NCI-H1092 (cell line): ENCODE measurements around the gene COL8A1.

ENCODE experiments used
- DNase-seq: peaks from one replicate; lab custom pipeline; 2025; lab: John Stamatoyannopoulos, UW

Gene COL8A1

DNA sequence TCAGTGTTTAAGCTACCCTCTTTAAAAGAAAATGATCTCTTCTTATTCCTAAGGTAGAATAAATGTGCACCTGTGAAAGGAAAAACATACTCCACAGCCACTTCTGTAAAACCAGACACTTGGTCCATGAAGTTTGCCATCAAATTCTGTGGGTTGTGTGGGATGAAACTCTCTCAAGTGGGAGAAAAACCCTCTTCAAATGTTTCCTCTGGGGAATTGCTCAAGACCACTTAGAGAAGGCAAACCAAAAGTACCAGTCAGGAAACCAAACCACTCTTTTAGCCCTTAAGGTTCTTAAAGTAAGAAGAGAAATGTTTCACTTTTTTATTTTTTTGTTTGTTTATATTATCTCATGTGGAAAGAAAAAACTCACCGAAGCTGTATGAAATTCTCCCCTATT lies 1.2 kb downstream of the COL8A1 start:
- no peak for DNase-seq

DNA sequence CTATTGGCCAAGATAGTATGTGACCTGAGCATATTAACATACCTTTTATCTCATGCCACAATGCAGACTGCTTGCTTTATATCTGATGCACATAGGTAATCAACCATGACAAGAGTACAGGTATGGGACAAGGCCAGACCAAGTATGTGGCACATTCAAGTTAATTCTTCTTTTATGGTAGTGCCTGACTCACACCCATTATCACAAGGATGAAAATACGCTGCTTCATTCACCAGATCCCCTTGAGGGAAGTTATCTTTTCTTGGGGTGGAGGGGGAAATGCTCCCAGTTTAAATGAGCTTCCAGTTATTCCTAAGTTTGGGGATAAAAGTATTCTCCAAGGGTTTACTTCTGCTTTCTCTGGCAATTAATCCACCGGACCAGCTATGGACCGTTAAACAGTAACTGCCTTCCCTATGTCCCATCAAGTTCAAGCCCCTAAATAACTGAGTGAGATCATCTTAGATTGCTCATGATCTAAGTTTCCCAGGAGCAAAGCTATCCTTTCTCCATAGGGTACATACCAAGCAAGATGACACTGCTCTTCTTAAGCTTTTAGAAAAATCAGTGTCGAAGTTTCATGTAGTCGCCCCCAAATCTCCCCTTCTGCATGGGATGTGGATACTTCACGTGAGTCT lies 1.9 kb downstream of the COL8A1 start:
- DNase-seq: no peak

DNA sequence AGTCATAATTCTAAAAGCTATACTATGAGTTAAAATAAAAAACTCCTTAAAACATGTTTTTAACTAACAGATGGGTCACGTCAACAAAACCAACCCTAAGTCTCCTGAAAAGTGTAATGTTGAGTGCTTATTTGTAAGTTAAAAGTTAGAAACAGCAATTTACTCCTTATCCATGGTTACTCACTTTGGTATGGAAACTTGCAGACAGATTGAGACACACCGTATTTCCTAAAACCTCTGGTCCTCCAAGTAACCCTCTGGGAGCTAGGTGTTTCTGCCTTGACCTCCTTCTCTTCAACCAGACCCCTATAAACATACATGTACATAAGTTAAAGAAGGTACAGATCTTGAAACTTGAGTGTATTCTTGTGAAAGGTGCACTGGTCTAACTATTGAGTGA lies 3.1 kb downstream of the COL8A1 start:
- DNase-seq: no peak

DNA sequence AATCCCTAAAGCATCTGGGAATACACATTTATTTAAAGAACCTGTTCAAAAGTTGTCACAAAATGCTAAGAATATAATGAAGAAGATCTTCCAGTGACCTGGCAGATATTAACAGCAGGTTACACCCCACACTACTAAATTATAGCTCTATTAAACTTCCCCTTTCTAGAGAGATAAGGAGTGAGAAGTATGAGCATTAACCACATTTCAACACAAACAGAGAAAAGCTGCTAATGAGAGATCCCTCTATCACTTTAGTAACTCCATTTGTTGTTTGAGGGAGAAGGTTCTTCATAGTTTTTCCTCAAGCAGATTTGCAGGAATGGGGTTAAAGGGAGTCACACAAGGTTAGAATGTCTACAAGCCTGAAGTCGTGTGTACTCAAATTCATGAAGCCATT lies 3.6 kb downstream of the COL8A1 start:
- DNase-seq: no peak

DNA sequence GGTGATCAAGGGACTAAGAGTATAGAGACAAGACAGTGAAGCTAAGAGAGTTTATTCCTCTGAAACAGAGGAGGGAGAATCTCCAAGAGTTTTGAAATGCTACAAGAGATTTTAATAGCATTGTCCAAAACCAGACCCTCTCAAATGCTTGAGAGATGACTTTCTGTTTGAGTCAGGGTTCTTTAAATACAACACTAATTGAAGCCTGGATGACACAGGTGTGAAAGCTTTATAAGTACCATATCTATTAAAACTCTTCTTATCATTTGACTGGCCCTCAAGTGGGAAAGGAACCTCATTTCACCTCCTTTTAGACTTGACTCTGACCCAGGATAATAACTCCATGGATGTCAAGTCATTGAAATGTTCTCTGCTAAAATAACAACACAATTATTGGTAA lies 5.6 kb downstream of the COL8A1 start:
- no peak for DNase-seq

DNA sequence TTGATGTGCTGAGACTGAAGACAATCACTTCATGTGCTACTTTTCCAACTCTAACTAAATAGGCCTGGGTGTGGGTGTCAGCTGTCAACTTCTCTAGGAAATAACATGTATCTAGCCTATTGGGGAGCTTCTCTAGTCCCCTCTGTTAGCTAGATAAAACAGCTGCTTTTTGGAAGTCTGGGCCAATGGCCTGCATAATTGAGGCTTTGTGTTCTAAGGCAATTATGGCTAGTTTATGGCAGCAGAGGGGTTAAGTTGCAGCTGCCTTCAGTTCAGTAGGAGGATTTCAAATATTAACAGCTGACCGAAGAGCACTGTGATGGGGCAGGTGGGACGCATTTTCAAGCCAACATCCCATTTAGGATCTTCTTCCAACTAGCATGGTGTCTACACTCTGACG lies 6.4 kb downstream of the COL8A1 start:
- DNase-seq: no peak

DNA sequence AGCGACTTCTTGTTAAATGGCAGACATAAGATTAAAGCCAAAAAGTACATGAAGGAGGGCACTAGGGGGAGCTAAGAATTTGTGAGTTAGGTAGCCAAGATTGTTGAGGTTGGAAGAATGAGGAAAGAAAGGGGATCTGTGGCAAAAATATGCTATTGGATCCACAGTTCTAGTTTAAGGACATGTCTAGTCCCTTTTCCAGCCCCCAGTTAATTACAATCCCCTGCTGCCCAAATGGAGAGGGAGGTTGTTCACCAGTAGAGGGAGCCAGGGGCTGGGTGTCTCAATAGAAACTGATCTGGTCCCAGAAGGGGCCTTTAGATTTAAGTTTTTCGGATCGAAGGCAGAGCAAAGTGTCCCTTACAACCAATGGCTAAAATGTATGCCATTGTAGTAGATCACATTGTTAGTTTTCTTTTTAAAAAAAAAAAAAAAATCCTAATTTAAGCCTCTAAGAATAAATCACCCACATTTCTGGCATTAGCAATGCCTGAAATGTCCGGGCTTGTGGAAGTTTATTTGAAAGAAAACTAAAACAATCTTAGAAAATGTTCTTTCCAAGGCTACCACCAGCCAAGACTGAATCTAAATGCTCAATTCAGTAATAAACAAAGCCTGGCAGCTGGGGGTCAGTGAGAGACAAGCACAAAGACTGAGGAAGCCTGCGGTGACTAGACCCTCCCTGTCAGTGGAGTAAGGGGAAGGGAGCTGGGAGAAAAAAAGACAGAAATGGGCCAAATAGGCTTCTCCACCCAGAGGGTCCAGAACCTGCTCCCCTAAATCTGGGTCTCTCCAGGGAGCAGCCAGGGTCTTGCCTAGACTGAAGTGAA lies 7.1 kb downstream of the COL8A1 start:
- no peak for DNase-seq

DNA sequence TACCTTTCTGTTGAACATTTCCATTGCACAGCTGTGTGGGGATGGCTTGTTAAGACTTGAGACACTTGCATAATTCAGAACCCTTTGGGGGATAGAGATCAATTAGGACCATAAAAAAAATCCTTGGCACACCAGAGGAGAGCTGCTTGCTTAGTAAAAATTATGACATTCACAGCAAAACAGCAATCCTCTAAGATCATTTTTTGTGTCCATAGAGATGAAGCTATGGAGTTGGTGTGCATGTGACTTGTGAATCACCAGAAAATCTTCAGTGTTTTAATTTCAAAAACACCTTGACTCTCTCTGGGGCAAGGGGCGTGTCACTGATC lies 7.7 kb downstream of the COL8A1 start:
- no peak for DNase-seq

DNA sequence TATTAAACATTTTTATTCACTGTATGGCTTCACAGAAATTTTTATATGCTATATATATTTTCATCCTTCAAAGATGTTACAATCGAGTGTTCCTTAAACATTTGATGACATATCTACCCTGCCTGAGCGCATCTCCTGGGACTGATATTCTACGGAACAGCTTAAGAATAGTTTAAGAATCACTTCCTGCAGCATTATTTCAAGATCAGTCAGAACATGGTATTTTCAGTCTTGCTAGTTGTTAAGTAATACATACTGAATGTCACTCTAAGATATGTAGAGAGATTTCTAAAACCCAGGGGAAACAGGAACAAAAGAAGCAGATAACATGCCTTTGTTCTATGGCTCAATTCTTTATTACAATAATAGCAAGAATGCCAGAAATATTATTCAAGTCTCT lies 8.7 kb downstream of the COL8A1 start:
- no peak for DNase-seq

DNA sequence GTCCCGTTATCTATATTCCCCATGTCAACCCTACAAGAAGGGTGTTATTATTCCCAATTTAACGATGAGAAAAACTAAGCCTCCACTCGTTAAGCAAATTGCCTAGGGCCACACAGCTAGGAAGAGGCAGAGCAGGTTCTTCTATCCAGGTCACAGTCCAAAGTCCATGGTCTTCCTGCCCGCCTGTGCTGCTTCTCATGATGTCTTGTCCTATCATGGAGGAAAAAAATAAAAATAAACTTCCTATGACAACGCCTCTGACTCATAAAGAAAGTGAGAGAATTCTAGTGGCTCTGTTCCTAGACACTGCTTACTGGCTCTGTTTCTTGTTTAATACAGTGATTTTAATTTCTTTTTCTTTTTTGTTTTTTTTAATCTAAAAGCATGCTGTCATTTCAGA lies 9.7 kb downstream of the COL8A1 start:
- no peak for DNase-seq

DNA sequence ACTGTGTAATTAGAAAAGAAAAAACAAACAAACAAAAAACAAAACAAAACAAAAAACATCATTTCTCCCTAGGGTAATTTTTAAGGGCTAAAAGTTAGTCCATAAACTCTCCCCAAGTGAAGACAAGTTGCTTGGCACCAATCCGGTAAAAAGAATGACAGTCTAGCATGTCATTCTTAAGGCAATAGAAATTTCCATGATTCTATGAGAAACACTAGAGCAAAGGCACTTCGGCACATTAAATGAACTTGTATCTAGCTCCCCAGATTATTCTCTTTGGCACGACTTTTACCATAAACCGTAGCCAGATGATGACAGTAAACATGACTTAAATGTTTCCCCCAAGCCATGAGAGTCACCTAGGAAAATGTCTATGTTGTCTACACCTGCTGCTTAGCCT lies 10.1 kb downstream of the COL8A1 start:
- DNase-seq: no peak

DNA sequence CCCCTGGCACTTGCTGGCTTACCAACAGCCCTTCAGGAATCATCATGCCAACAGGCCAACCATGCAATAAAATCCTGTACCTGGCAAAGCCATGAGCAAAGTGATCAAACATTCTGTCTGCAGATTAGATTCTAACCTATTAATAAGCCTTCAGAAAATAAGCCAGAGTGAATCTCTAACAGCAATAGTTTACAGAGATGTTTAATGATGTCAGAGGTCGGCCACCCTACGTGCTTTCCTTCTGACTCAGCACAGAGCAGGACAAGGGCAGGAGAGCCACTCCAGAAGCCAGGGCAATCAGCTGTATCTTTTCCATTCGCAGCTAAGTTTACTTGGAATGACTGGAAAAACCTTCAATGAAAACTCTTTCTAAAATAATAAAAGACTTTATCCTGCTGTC lies 13.1 kb downstream of the COL8A1 start:
- no peak for DNase-seq

DNA sequence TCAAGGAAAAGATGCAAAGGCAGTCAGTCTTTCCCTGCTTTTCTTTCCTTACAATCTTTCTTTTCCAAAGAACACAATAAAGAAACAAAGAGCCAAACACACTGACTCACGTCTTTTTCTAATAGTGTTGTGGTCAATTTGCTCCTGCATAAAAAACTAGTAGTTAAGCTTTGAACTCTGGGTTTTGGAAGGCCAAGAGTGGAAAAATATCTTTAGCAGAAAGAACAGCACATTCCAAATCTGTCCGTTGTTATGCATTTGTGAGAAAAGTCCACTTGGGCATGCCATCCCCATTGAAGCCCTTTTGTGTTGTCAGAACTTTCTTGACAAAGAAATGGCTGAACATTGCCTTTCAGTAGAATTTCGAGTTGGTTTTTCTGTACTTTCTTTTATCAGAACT lies 18.2 kb downstream of the COL8A1 start:
- no peak for DNase-seq

DNA sequence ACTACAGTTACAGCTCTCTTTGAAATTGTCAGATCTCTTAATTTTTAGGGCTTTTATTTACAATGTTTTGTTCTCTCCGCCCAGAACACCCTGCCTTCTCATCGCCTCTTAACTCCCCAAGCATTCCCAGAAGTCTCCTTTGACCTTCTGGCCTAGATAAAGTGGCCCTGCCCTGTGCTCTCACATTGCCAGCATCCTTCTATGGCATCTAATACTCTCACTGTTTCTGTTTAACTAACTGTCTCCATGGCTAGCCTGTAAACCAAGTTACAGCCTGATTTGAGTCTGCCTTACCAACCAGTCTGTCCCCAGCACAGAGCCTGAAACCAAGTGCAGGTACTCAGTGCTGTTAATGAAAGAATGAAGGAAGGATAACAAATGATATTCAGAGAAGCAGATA lies 19.9 kb downstream of the COL8A1 start:
- no peak for DNase-seq

DNA sequence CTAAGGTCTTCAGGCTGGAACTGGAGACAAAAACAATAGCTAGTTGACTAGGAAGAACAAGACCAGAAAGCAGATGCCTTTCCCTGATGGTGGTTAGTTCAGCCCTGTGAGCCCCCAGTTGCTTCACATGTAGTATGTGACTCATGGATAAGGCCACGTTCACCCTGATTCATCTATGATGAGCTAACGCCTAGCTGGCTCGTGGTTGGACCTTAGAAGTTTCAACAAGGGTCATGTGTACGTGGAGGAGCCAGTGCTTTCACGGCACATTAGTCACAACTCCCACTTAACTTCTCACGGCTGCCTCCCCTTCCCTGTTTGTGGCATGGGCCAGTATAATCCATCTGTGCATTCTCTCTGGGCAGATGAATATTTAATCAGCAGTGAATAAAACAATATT lies 20.6 kb downstream of the COL8A1 start:
- no peak for DNase-seq

DNA sequence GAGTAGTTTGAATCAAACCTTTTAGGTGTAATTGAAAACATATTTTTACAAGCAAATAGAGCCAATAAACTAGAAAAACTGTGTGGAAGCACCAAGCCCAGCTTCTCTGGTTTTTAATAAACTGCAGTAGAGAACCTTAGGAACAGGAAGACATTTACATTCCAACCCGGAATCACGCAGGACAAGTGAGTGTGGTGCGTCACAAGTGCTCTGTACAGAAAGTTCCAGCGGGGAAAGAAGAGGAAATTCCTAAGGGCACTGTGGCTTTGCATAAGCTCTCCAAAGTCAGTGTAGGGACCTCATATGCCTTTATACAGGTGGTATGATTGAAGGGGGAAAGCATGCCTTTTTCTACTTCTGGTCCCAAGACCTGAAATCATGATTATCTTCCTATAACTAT lies 21.6 kb downstream of the COL8A1 start:
- no peak for DNase-seq

DNA sequence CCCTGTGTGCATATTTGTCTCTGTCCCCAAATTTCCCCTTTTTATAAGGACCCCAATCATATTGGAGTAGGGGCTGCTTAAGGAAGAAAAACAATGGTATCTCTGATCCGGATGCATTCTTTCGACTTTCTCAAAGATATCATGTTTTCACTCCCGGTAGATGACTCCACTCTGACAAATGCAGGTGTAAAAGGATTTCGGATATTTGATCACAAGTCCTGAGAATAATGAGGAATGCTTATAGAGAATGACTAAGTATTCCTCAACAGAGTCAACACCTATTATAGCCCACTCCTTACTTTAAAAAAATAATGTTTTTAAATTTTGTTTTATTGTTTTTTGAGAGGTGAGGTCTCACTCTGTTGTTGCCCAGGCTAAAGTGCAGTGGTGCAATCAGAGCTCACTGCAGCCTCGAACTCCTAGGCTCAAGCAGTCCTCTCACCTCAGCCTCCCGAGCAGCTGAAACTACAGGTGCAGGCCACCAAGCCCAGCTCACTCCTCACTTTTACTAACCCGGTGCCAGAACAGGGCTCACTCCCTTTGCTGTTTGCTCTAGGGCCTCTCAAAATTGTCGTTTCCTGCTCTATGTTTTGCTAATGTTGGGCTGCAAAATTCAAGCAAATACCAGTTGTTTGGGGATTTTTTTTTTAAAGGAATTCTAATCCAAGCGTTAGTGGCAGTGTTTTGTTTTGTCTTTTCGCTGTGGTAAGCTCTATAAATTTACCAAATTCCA lies 24.6 kb downstream of the COL8A1 start:
- no peak for DNase-seq

DNA sequence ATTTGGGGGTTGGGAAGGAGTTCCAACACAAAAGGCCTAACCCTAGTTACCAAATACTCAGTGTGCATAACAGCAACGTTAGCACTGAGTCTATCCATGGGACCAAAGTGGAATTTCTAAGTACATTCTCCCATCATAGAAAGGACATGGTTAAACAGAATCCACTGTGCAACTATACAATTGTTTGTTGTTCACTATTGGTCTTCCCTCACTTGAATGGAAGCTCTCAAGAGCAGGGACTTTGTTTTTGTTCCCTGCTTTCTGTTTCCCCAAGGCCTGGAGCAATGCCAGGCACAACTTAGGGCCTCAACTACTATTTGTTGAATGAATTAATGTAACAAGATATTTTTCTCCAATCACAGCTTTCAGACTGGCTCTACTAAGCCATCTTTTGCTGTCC lies 25.6 kb downstream of the COL8A1 start:
- DNase-seq: no peak

DNA sequence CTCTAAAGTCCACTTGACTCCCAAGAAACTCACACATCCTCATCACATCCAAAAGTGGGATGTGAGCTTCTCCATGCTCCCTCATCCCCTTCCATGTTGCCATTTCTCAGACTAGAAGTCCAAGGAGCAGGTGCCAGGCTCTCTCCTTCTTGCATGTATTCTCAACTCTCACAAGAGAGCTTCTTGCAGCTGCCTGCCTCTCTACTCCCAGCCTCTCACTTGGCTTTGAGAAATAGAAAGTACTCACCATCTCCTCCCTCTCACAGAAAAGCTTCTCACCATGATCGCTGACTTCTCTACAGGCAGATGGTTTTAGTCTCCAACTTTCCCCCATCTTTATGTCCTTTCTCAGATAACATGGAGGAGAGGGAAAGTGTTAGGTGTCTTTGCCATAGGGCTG lies 26.6 kb downstream of the COL8A1 start:
- DNase-seq: no peak

DNA sequence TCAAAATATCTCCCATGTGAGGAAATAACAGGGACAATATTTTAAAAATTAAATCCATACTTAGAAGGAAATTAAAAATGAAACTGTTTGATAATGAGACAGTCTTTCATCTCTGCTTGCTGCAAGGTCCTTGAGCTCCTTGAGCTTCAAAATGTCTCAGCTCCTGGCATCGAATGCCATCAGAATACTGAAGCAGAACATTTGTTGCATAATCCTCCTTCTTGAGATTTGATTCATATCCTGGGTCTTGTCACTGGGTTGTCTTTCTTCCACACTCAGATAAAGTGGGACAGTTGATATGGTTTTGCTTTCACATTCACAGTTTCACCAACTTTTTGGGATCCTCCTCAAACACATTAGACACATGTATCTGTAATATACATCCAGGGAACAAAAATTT lies 27.8 kb downstream of the COL8A1 start:
- no peak for DNase-seq

DNA sequence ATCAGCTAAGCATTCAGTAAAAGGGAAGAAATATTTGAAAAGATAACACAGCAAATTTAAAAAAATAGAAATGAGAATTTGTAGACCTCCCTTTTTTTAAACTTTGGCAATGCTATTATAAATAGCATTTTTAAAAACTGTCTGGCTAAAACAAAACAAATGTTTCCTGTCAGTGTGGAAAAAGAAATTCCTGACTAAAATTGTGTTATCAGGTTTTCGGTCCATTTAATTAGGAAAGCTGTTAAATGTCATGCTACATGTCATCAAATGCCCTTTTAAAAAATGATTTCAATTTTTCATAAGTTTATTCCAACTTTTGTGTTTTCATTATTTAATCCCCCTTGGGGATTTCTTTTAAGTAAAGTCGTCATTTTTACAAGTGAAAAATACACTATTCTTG lies 29.6 kb downstream of the COL8A1 start:
- no peak for DNase-seq

DNA sequence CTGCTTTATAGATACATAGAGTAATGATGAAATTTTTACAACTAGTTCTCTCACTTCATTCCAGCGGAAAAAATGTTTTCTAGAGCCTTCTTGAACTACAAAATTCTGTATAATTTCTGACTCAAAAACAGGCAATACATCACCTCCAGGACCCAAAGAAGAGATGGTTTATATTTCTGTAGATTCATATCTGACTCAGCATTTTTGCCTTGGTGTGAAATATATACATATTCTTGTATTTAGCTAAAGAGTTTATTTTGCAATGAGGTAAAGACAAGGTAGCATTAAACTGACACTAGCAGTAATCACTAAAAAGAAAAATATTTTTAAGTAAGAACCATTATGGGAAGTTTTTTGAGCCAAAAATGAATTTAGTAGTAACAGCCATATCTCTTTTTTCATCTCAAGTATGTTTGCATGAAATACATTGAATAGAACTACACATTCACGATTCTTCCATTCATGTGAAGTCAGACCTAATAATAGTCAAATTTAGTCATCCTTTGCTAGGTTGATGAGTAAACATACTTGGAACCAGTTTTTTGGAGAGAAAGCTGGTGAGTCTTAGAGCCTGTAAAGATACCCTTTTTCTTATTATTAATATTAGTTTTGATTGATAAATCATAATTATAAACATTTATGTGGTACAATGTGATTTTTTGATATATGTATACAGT lies 31.6 kb downstream of the COL8A1 start:
- DNase-seq: no peak

DNA sequence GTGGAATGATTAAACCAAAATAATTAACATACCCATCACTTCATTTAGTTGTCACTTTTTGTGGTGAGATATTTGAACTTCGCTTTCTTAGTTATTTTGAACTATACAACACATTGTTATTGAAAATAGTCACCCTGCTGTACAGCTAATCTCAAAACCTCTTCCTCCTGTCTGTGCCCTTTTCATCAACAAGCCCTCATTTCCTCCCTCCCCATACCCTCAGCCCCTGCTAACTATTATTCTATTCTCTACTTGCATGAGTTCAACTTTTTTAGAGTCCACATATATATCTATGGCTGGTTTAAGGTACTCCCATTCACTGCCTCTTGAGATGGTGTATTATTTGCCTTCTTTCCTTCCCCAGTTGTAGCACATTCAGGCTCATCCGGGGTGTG lies 32.2 kb downstream of the COL8A1 start:
- DNase-seq: no peak
